Gastrocnemius medialis (tissue), 4 donors: ENCODE measurements around the gene SLC38A4.

Experiments used
- CTCF ChIP-seq, 5 experiments: fragments of 450-650 bp in 3 of 5; fragments of 200-600 bp in 2 of 5; sonication (generic) in 2 of 5; IDR thresholded peaks in 4 of 5; conservative IDR thresholded peaks in 1 of 5; 1 replicate in 4 of 5; 2 replicates in 1 of 5; pipeline ENCODE4 v1.5.1; 2016 to 2019; ENCODE audit warnings: antibody characterized with exemption in 5 of 5, mild to moderate bottlenecking in 3 of 5, moderate library complexity in 3 of 5
- POLR2A ChIP-seq, 2 donors: fragments of 450-650 bp; IDR thresholded peaks; one replicate each; pipeline ENCODE4 v1.6.1; 2017; ENCODE audit warnings: antibody characterized with exemption in 2 of 2, mild to moderate bottlenecking in 2 of 2, moderate library complexity in 2 of 2

GRCh38 chr12:46858368-46858767, 32.6 kb upstream of the SLC38A4 start:
- no peak for TF ChIP-seq CTCF (IDR thresholded peaks at IDR 0.05 in 4 of 5, conservative IDR thresholded peaks at IDR 0.05 in 1 of 5)
- no peak for TF ChIP-seq POLR2A (IDR thresholded peaks at IDR 0.05)
